ENCODE data around the gene POLR1D. TPM values are rescaled to one million over a fixed set of nuclear protein-coding genes. Genes with fewer than 3 reads are reported as not detected.
A peak's percentile ranks its signal among the peaks of the same experiment; 100 is the strongest.

The POLR1D gene
- 120 TPM for total RNA-seq

GRCh38 chr13:27621366-27622101 lies at the start of gene POLR1D:
POLR1D (plus strand) TSS chr13:27621892; CDS start chr13:27621984, 92 bp downstream.
- DNase-seq (ENCODE audit: low spot score) = peak; percentile 89

- DNase-seq (ENCODE audit: low spot score) = no peak
These were observed 49.3 kb upstream of the POLR1D start for GRCh38 chr13:27572234-27572901.

- no peak for DNase-seq (ENCODE audit: low spot score)
These were observed 48.4 kb upstream of the POLR1D start for GRCh38 chr13:27573265-27573664.

- DNase-seq (ENCODE audit: low spot score) = no peak
These were observed 47.0 kb upstream of the POLR1D start for GRCh38 chr13:27574661-27575060.

GRCh38 chr13:27578121-27579030 lies 43.3 kb upstream of the POLR1D start:
- no peak for DNase-seq (ENCODE audit: low spot score)

- no peak for DNase-seq (ENCODE audit: low spot score)
These were observed 38.0 kb upstream of the POLR1D start for GRCh38 chr13:27583645-27584044.

GRCh38 chr13:27587095-27587746 lies 34.5 kb upstream of the POLR1D start:
- DNase-seq (ENCODE audit: low spot score) = no peak

- no peak for DNase-seq (ENCODE audit: low spot score)
These were observed 33.3 kb upstream of the POLR1D start for GRCh38 chr13:27588405-27588804.

- DNase-seq (ENCODE audit: low spot score) = no peak
These were observed 28.8 kb upstream of the POLR1D start for GRCh38 chr13:27592865-27593264.

GRCh38 chr13:27593267-27593666 lies 28.4 kb upstream of the POLR1D start:
- no peak for DNase-seq (ENCODE audit: low spot score)

- no peak for DNase-seq (ENCODE audit: low spot score)
These were observed 26.5 kb upstream of the POLR1D start for GRCh38 chr13:27595055-27595811.

GRCh38 chr13:27599096-27599495 lies 22.6 kb upstream of the POLR1D start:
- DNase-seq (ENCODE audit: low spot score) = no peak

GRCh38 chr13:27599845-27600553 lies 21.7 kb upstream of the POLR1D start:
- no peak for DNase-seq (ENCODE audit: low spot score)

GRCh38 chr13:27600711-27601110 lies 21.0 kb upstream of the POLR1D start:
- DNase-seq (ENCODE audit: low spot score) = no peak

GRCh38 chr13:27601208-27601607 lies 20.5 kb upstream of the POLR1D start:
- DNase-seq (ENCODE audit: low spot score) = no peak

- DNase-seq (ENCODE audit: low spot score) = no peak
These were observed 19.9 kb upstream of the POLR1D start for GRCh38 chr13:27601803-27602202.

- DNase-seq (ENCODE audit: low spot score) = no peak
These were observed 16.6 kb upstream of the POLR1D start for GRCh38 chr13:27605099-27605498.

GRCh38 chr13:27605610-27606200 lies 16.0 kb upstream of the POLR1D start:
- DNase-seq (ENCODE audit: low spot score) = no peak

GRCh38 chr13:27607125-27607524 lies 14.6 kb upstream of the POLR1D start:
- no peak for DNase-seq (ENCODE audit: low spot score)

- DNase-seq (ENCODE audit: low spot score) = no peak
These were observed 8.1 kb upstream of the POLR1D start for GRCh38 chr13:27613628-27614027.
